B cell (primary cell): ENCODE measurements around the gene MIPOL1. TPM values are rescaled to one million over a fixed set of nuclear protein-coding genes. Genes with fewer than 3 reads are reported as not detected.

ENCODE experiments used
- ATAC-seq: fragments of 200-7000 bp; cut with Tn5 transposase; one replicate; pipeline ENCODE4 v1.10.0; 2021; ENCODE audit warnings: low read depth, mild to moderate bottlenecking, moderate number of reproducible peaks, moderate library complexity
- CTCF ChIA-PET: fragments of 350-600 bp; sonication (Branson Sonifier 250); formaldehyde crosslinking; loops from one replicate; lab custom pipeline; 2021; ENCODE audit warnings: antibody characterized with exemption, inconsistent platforms; lab: Charles Lee
- POLR2A ChIA-PET: fragments of 350-600 bp; sonication (Branson Sonifier 250); formaldehyde crosslinking; loops from one replicate; lab custom pipeline; 2021; ENCODE audit warnings: antibody characterized with exemption; lab: Charles Lee
- DNase-seq: peaks from one replicate; pipeline ENCODE4 v3.0.0; 2013
- H2AFZ ChIP-seq: 2 replicates; pipeline ENCODE4 v1.6.1; 2012; ENCODE audit warnings: mild to moderate bottlenecking, low read depth, low read length; ENCODE audit not compliant: insufficient read depth, poor library complexity, severe bottlenecking
- H3K27ac ChIP-seq, 2 donors: 1 replicate in 1 of 2; 2 replicates in 1 of 2; pipeline ENCODE4 v1.5.1; 2012 to 2013; ENCODE audit warnings: low read length in 2 of 2, mild to moderate bottlenecking in 2 of 2, moderate library complexity in 1 of 2
- H3K27me3 ChIP-seq, 4 experiments: fragments of 200-600 bp in 1 of 4; sonication (generic) in 1 of 4; replicated peaks in 1 of 4; 1 replicate in 2 of 4; 2 replicates in 2 of 4; pipeline versions ENCODE4 v1.6.1 to v1.7.0; 2013 to 2016; ENCODE audit warnings: low read length in 3 of 4, mild to moderate bottlenecking in 2 of 4, mixed read lengths in 1 of 4, moderate library complexity in 1 of 4; ENCODE audit not compliant: insufficient read depth in 4 of 4, control insufficient read depth in 3 of 4; ENCODE audit errors: control extremely low read depth in 1 of 4
- H3K36me3 ChIP-seq, 2 experiments: replicated peaks in 1 of 2; 1 replicate in 1 of 2; 2 replicates in 1 of 2; pipeline versions ENCODE4 v1.6.1 to v1.7.1; 2013; ENCODE audit warnings: low read length in 1 of 2; ENCODE audit not compliant: insufficient read depth in 2 of 2, control insufficient read depth in 1 of 2; ENCODE audit errors: control extremely low read depth in 1 of 2, extremely low read depth in 1 of 2
- H3K4me1 ChIP-seq, 2 donors: fragments of 200-600 bp in 1 of 2; sonication (generic) in 1 of 2; 1 replicate in 1 of 2; 2 replicates in 1 of 2; pipeline versions ENCODE4 v1.5.1 to v1.6.1; 2013 to 2017; ENCODE audit warnings: low read length in 2 of 2; ENCODE audit not compliant: control insufficient read depth in 2 of 2, insufficient read depth in 2 of 2
- H3K4me2 ChIP-seq: replicated peaks from 2 replicates; pipeline ENCODE3; 2012; ENCODE audit warnings: mild to moderate bottlenecking, low read depth, low read length; ENCODE audit not compliant: poor library complexity, severe bottlenecking
- H3K4me3 ChIP-seq, 5 experiments: fragments of 200-600 bp in 1 of 5; sonication (generic) in 1 of 5; 1 replicate in 3 of 5; 2 replicates in 2 of 5; pipeline versions ENCODE4 v1.5.1 to v1.7.0; 2011 to 2016; ENCODE audit warnings: low read length in 4 of 5, mild to moderate bottlenecking in 4 of 5, low read depth in 2 of 5, control low read depth in 1 of 5, moderate library complexity in 1 of 5; ENCODE audit not compliant: insufficient read depth in 1 of 5; ENCODE audit errors: control extremely low read depth in 1 of 5, extremely low read depth in 1 of 5
- H3K79me2 ChIP-seq: fragments of 200-600 bp; sonication (generic); one replicate; pipeline ENCODE4 v1.6.0; 2016; ENCODE audit warnings: low read length; ENCODE audit not compliant: control insufficient read depth, insufficient read depth
- H3K9ac ChIP-seq: fragments of 200-600 bp; sonication (generic); 2 replicates; pipeline ENCODE4 v1.6.1; 2017; ENCODE audit warnings: mild to moderate bottlenecking, low read length, moderate library complexity
- H3K9me3 ChIP-seq, 3 donors: one replicate each; pipeline versions ENCODE4 v1.6.1 to v1.7.1; 2013; ENCODE audit warnings: low read length in 2 of 3; ENCODE audit not compliant: control insufficient read depth in 2 of 3, insufficient read depth in 1 of 3; ENCODE audit errors: control extremely low read depth in 1 of 3
- H4K20me1 ChIP-seq: 2 replicates; pipeline ENCODE4 v1.6.0; 2012; ENCODE audit warnings: mild to moderate bottlenecking, low read length; ENCODE audit not compliant: insufficient read depth, control insufficient read depth, poor library complexity, severe bottlenecking
- H3K27ac Mint-ChIP-seq: one replicate; pipeline ENCODE4 v1.8.0; 2021; ENCODE audit warnings: mixed read lengths
- H3K27me3 Mint-ChIP-seq: one replicate; pipeline ENCODE4 v1.8.0; 2021; ENCODE audit warnings: mixed read lengths
- H3K4me1 Mint-ChIP-seq: one replicate; pipeline ENCODE4 v1.8.0; 2021; ENCODE audit warnings: mixed read lengths
- H3K4me3 Mint-ChIP-seq: one replicate; pipeline ENCODE4 v1.8.0; 2021; ENCODE audit warnings: mixed read lengths
- H3K9me3 Mint-ChIP-seq: one replicate; pipeline ENCODE4 v1.8.0; 2022; ENCODE audit warnings: mixed read lengths; ENCODE audit not compliant: insufficient read depth
- CTCF ChIP-seq: fragments of 200-600 bp; IDR thresholded peaks from one replicate; pipeline ENCODE4 v1.8.0; 2022; ENCODE audit warnings: antibody characterized with exemption, mild to moderate bottlenecking
- EZH2 ChIP-seq: IDR thresholded peaks from 2 replicates; pipeline ENCODE4 v1.6.1; 2012; ENCODE audit warnings: borderline replicate concordance, low read depth, mild to moderate bottlenecking, moderate library complexity, low read length; ENCODE audit not compliant: insufficient read depth, poor library complexity, severe bottlenecking
- WGBS: methylation state at CpG from one replicate; pipeline ENCODE4 v1.1.5; 2013; ENCODE audit warnings: missing lambda C conversion rate; ENCODE audit not compliant: insufficient coverage; 5-methylcytosine and 5-hydroxymethylcytosine counted together
- intact Hi-C: fragments of 100-400 bp; cut with micrococcal nuclease; formaldehyde crosslinking; loops from one replicate; pipeline ENCODE4 v1.10.0; 2022
- polyA plus RNA-seq: library from polyadenylated mRNA; depleted of rRNA; stranded (reverse); fragments of >200 nt; gene quantifications from 2 replicates; pipeline ENCODE4 v1.2.3, GENCODE V29; 2012
- total RNA-seq, 2 donors: library from RNA; stranded (reverse); fragments of 120-200 nt in 1 of 2; gene quantifications; 1 replicate in 1 of 2; 2 replicates in 1 of 2; pipeline versions ENCODE4 v1.2.3 to v1.2.4, GENCODE V29; 2013 to 2022

The MIPOL1 gene
- total and polyA plus RNA-seq, 2 donors (not counting 1 experiment from before 2014, with no cell fraction given): 0.17 TPM; not detected in 1

GRCh38 chr14:37403626-37404025 lies 205.9 kb downstream of the MIPOL1 start:
- TF ChIP-seq EZH2 (no peak), CTCF (no peak)
- no peaks in the 10 kb centered on the region for H3K79me2 ChIP-seq
- no peak overlapping the region for H3K27ac ChIP-seq
- H3K27me3 Mint-ChIP-seq: no peaks in the 10 kb centered on the region
- H3K9me3 ChIP-seq: peaks cover 0 to 3% (median 0%) of the 10 kb centered on the region in 3 donors
- no peaks in the 10 kb centered on the region for H3K4me1 ChIP-seq
- ChIA-PET CTCF (no interaction called here), POLR2A (no interaction called here)
- H3K4me3 ChIP-seq: no peak overlapping the region
- H3K9ac ChIP-seq: no peak overlapping the region
- WGBS: no CpG with 5 or more reads among the region's 1 CpG
- ATAC-seq: no peak
- H3K4me2 ChIP-seq: no peak overlapping the region
- H3K36me3 ChIP-seq: no peaks in the 10 kb centered on the region
- intact Hi-C loops: no loop called here
- H4K20me1 ChIP-seq: no peaks in the 10 kb centered on the region
- no peak for DNase-seq
- peaks cover 6% of the 10 kb centered on the region for H3K9me3 Mint-ChIP-seq
- no peak overlapping the region for H2AFZ ChIP-seq
- H3K4me3 Mint-ChIP-seq: no peak overlapping the region
- no peaks in the 10 kb centered on the region for H3K4me1 Mint-ChIP-seq
- H3K27me3 ChIP-seq: no peaks in the 10 kb centered on the region
- no peak overlapping the region for H3K27ac Mint-ChIP-seq

- ATAC-seq: no peak
- Histone ChIP-seq H3K36me3 (no peaks in the 10 kb centered on the region), H3K4me3 (no peak overlapping the region), H3K9me3 (no peaks in the 10 kb centered on the region), H3K9ac (no peak overlapping the region), H3K4me1 (no peaks in the 10 kb centered on the region), H2AFZ (no peak overlapping the region), H3K79me2 (no peaks in the 10 kb centered on the region), H3K27me3 (no peaks in the 10 kb centered on the region), H4K20me1 (no peaks in the 10 kb centered on the region), H3K27ac (no peak overlapping the region), H3K4me2 (no peak overlapping the region)
- Mint-ChIP-seq H3K27ac (no peak overlapping the region), H3K4me3 (no peak overlapping the region), H3K9me3 (peaks cover 3% of the 10 kb centered on the region), H3K4me1 (no peaks in the 10 kb centered on the region), H3K27me3 (no peaks in the 10 kb centered on the region)
- POLR2A ChIA-PET: no interaction called here
- CTCF ChIA-PET: no interaction called here
- no peak for DNase-seq
- TF ChIP-seq CTCF: no peak
- no peak for TF ChIP-seq EZH2
- intact Hi-C loops: no loop called here
- 100% methylated on average over 1 of the region's 2 CpGs for WGBS
These were observed 208.4 kb downstream of the MIPOL1 start for GRCh38 chr14:37406095-37406494.
